Adrenal gland (tissue), 5 donors: ENCODE measurements around the gene KDF1.

Source experiments
- POLR2A ChIP-seq, 2 donors: fragments of 450-650 bp; IDR thresholded peaks; one replicate each; pipeline ENCODE4 v1.6.1; 2017; ENCODE audit warnings: antibody characterized with exemption in 2 of 2, mild to moderate bottlenecking in 2 of 2, moderate library complexity in 1 of 2
- TF ChIP-seq, protein P1 (sequence below), 6 experiments: fragments of 450-650 bp in 4 of 6; fragments of 200-600 bp in 2 of 6; sonication (generic) in 1 of 6; IDR thresholded peaks; 1 replicate in 5 of 6; 2 replicates in 1 of 6; pipeline versions ENCODE4 v1.5.1 to v1.8.0; 2016 to 2021; ENCODE audit warnings: antibody characterized with exemption in 6 of 6, mild to moderate bottlenecking in 2 of 6, moderate library complexity in 1 of 6
- donor health status: DM: no; HTN: no; CAD: no.

GRCh38 chr1:27007909-27008582 lies 47.8 kb upstream of the KDF1 start:
- TF ChIP-seq, protein P1, sequence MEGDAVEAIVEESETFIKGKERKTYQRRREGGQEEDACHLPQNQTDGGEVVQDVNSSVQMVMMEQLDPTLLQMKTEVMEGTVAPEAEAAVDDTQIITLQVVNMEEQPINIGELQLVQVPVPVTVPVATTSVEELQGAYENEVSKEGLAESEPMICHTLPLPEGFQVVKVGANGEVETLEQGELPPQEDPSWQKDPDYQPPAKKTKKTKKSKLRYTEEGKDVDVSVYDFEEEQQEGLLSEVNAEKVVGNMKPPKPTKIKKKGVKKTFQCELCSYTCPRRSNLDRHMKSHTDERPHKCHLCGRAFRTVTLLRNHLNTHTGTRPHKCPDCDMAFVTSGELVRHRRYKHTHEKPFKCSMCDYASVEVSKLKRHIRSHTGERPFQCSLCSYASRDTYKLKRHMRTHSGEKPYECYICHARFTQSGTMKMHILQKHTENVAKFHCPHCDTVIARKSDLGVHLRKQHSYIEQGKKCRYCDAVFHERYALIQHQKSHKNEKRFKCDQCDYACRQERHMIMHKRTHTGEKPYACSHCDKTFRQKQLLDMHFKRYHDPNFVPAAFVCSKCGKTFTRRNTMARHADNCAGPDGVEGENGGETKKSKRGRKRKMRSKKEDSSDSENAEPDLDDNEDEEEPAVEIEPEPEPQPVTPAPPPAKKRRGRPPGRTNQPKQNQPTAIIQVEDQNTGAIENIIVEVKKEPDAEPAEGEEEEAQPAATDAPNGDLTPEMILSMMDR (IDR thresholded peaks at IDR 0.05) = no peak
- no peak for TF ChIP-seq POLR2A (IDR thresholded peaks at IDR 0.05)
